Measurements from ENCODE around the gene SOX5. TPM values are rescaled to one million over a fixed set of nuclear protein-coding genes. Genes with fewer than 3 reads are reported as not detected.
"Not testable (repeated sequence)": the region's sequence is repeated elsewhere in the genome, so short reads cannot be mapped to it uniquely, and the experiment has no call there.

Gene SOX5
- total RNA-seq, 1 experiment from 2014 or later = 3.1 TPM

- no peaks in the 10 kb centered on the region for H3K23me2 ChIP-seq (ENCODE audit: insufficient read length, low read depth, low read length, poor library complexity, severe bottlenecking)
- no peak overlapping the region for H3K4me3 Mint-ChIP-seq
Observed at GRCh38 chr12:23493672-23494071, 455.8 kb downstream of the SOX5 start.

GRCh38 chr12:23491029-23491428 lies 458.4 kb downstream of the SOX5 start:
- H3K4me1 Mint-ChIP-seq; H3K23me2 ChIP-seq (ENCODE audit: insufficient read length, low read depth, low read length, poor library complexity, severe bottlenecking); H2BK12ac ChIP-seq (ENCODE audit: insufficient read length, low read depth, low read length); H3K27ac Mint-ChIP-seq; H3K4ac ChIP-seq (ENCODE audit: low read depth, low read length); H2BK5ac ChIP-seq (ENCODE audit: insufficient read length, low read length); H4K91ac ChIP-seq (ENCODE audit: insufficient read length, low read depth, low read length); H2AK5ac ChIP-seq (ENCODE audit: insufficient read length, low read length); H2AFZ ChIP-seq (ENCODE audit: low read length); H3K4me2 ChIP-seq (ENCODE audit: insufficient read depth, insufficient read length, low read length); H3K56ac ChIP-seq (ENCODE audit: insufficient read length, low read depth, low read length); H3T11ph ChIP-seq (ENCODE audit: low read length); H3K23ac ChIP-seq (ENCODE audit: insufficient read length, low read depth, low read length); H3K27ac ChIP-seq (ENCODE audit: insufficient read length, low read depth, low read length); H3K4me3 Mint-ChIP-seq; H3K9me3 ChIP-seq (ENCODE audit: control insufficient read depth, low read depth, low read length); H4K20me1 ChIP-seq (ENCODE audit: control insufficient read depth, insufficient read depth, insufficient read length); H3K27me3 Mint-ChIP-seq (ENCODE audit: low read depth); H2BK120ac ChIP-seq (ENCODE audit: low read depth, low read length, poor library complexity, severe bottlenecking); H3K27me3 ChIP-seq (ENCODE audit: insufficient read depth, low read length); H4K5ac ChIP-seq (ENCODE audit: insufficient read length, low read depth, low read length); H2BK15ac ChIP-seq (ENCODE audit: low read depth, low read length); H2BK20ac ChIP-seq (ENCODE audit: low read depth, low read length, poor library complexity, severe bottlenecking); H3K14ac ChIP-seq (ENCODE audit: insufficient read depth, low read length); DNase-seq; H3K9ac ChIP-seq (ENCODE audit: extremely low read depth, insufficient read length, low read length); H4K8ac ChIP-seq (replicated peaks; ENCODE audit: insufficient read length, low read depth, low read length); H3K4me1 ChIP-seq (ENCODE audit: insufficient read depth, low read length); H3K79me1 ChIP-seq (ENCODE audit: insufficient read depth, low read depth, low read length, poor library complexity, severe bottlenecking); H3K18ac ChIP-seq (ENCODE audit: insufficient read length, low read depth, low read length); H3K79me2 ChIP-seq (ENCODE audit: insufficient read depth, low read length): not testable (repeated sequence)
- peaks cover 14 to 18% of the 10 kb centered on the region in 2 experiments for H3K9me3 Mint-ChIP-seq
- no CpG with 5 or more reads among the region's 3 CpGs for WGBS (ENCODE audit: extremely low coverage, insufficient read length, low lambda C conversion rate)
- H3K36me3 Mint-ChIP-seq (ENCODE audit: insufficient read depth in 1 of 3, low read depth in 3 of 3) = peaks cover 4 to 14% (median 8%) of the 10 kb centered on the region in 3 experiments; a peak in 3 of 7 replicates

More at GRCh38 chr12:23493672-23494071, 455.8 kb downstream of the SOX5 start:
- no peak overlapping the region for H3K4ac ChIP-seq (ENCODE audit: low read depth, low read length)
- H2BK15ac ChIP-seq (ENCODE audit: low read depth, low read length) = no peak overlapping the region
- no peak overlapping the region for H2BK5ac ChIP-seq (ENCODE audit: insufficient read length, low read length)
- H2AK5ac ChIP-seq (ENCODE audit: insufficient read length, low read length) = no peak overlapping the region
- H3K4me2 ChIP-seq (ENCODE audit: insufficient read depth, insufficient read length, low read length) = no peak overlapping the region
- no peak overlapping the region for H4K5ac ChIP-seq (ENCODE audit: insufficient read length, low read depth, low read length)
- H4K91ac ChIP-seq (ENCODE audit: insufficient read length, low read depth, low read length) = no peak overlapping the region
- no peak overlapping the region for H3K23ac ChIP-seq (ENCODE audit: insufficient read length, low read depth, low read length)
- no peaks in the 10 kb centered on the region for H3K79me1 ChIP-seq (ENCODE audit: insufficient read depth, low read depth, low read length, poor library complexity, severe bottlenecking)
- Mint-ChIP-seq H3K4me1 (no peaks in the 10 kb centered on the region; a peak in 1 of 4 replicates), H3K27ac (no peak overlapping the region), H3K9me3 (peaks cover 18 to 21% of the 10 kb centered on the region in 2 experiments), H3K36me3 (ENCODE audit: insufficient read depth in 1 of 3, low read depth in 3 of 3) (peaks cover 7 to 17% (median 8%) of the 10 kb centered on the region in 3 experiments; a peak in 4 of 7 replicates), H3K27me3 (ENCODE audit: low read depth) (no peaks in the 10 kb centered on the region)
- H2BK12ac ChIP-seq (ENCODE audit: insufficient read length, low read depth, low read length) = no peak overlapping the region
- H4K20me1 ChIP-seq (ENCODE audit: control insufficient read depth, insufficient read depth, insufficient read length) = no peaks in the 10 kb centered on the region
- no peak for DNase-seq
- H3K9ac ChIP-seq (ENCODE audit: extremely low read depth, insufficient read length, low read length) = no peak overlapping the region
- WGBS (ENCODE audit: extremely low coverage, insufficient read length, low lambda C conversion rate) = no CpG with 5 or more reads among the region's 1 CpG
- no peak overlapping the region for H2AFZ ChIP-seq (ENCODE audit: low read length)
- H3K4me1 ChIP-seq (ENCODE audit: insufficient read depth, low read length) = no peaks in the 10 kb centered on the region
- H4K8ac ChIP-seq (replicated peaks; ENCODE audit: insufficient read length, low read depth, low read length) = no peak overlapping the region
- H3K14ac ChIP-seq (ENCODE audit: insufficient read depth, low read length) = no peak overlapping the region
- H3K18ac ChIP-seq (ENCODE audit: insufficient read length, low read depth, low read length) = no peak overlapping the region
- TF ChIP-seq CTCF (conservative IDR thresholded peaks at IDR 0.05) = no peak
- no peak overlapping the region for H2BK120ac ChIP-seq (ENCODE audit: low read depth, low read length, poor library complexity, severe bottlenecking)
- no peak overlapping the region for H3K56ac ChIP-seq (ENCODE audit: insufficient read length, low read depth, low read length)
- peaks cover 8% of the 10 kb centered on the region for H3K9me3 ChIP-seq (ENCODE audit: control insufficient read depth, low read depth, low read length)
- no peak overlapping the region for H2BK20ac ChIP-seq (ENCODE audit: low read depth, low read length, poor library complexity, severe bottlenecking)
- no peak overlapping the region for H3K27ac ChIP-seq (ENCODE audit: insufficient read length, low read depth, low read length)
- no peak overlapping the region for H3T11ph ChIP-seq (ENCODE audit: low read length)
- no peaks in the 10 kb centered on the region for H3K79me2 ChIP-seq (ENCODE audit: insufficient read depth, low read length)
- H3K27me3 ChIP-seq (ENCODE audit: insufficient read depth, low read length) = no peaks in the 10 kb centered on the region; the same call in 1 of the 2 replicates

Data from H9 (cell line).